Stomach (tissue), 9 donors: ENCODE data around the gene PRKN. TPM values are rescaled to one million over a fixed set of nuclear protein-coding genes. Genes with fewer than 3 reads are reported as not detected.

Experiments
- DNase-seq, 2 donors: peaks; one replicate each; pipeline versions ENCODE4 v3.0.0 to v3.0.0-alpha.2; 2013 to 2019
- H3K27ac ChIP-seq, 5 donors: fragments of 200-600 bp in 4 of 5; sonication (generic) in 4 of 5; one replicate each; pipeline ENCODE4 v1.5.1; 2013 to 2019; ENCODE audit warnings: mild to moderate bottlenecking in 1 of 5, moderate library complexity in 1 of 5
- H3K27me3 ChIP-seq, 3 donors: fragments of 200-600 bp; sonication (generic); one replicate each; pipeline ENCODE4 v1.5.1; 2017 to 2019; ENCODE audit warnings: mixed run types in 1 of 3
- H3K36me3 ChIP-seq, 4 donors: fragments of 200-600 bp; sonication (generic); 1 replicate in 3 of 4; 2 replicates in 1 of 4; pipeline ENCODE4 v1.5.1; 2016 to 2019
- H3K4me1 ChIP-seq, 4 donors: fragments of 200-600 bp; sonication (generic); one replicate each; pipeline ENCODE4 v1.5.1; 2016 to 2019
- H3K4me3 ChIP-seq, 4 donors: fragments of 200-600 bp; sonication (generic) in 3 of 4; one replicate each; pipeline ENCODE4 v1.5.1; 2016 to 2019; ENCODE audit warnings: mild to moderate bottlenecking in 1 of 4
- H3K9me3 ChIP-seq, 4 donors: fragments of 200-600 bp; sonication (generic); one replicate each; pipeline ENCODE4 v1.5.1; 2016 to 2019
- EP300 ChIP-seq: sonication (generic); formaldehyde crosslinking; IDR thresholded peaks from one replicate; pipeline ENCODE4 v1.6.1; 2017; ENCODE audit warnings: antibody characterized with exemption
- POLR2A ChIP-seq, 4 donors: fragments of 450-650 bp; IDR thresholded peaks; one replicate each; pipeline ENCODE4 v1.6.1; 2016; ENCODE audit warnings: antibody characterized with exemption in 4 of 4, control low read depth in 2 of 4, mild to moderate bottlenecking in 1 of 4, moderate library complexity in 1 of 4
- POLR2AphosphoS5 ChIP-seq, 3 donors: sonication (generic); formaldehyde crosslinking; IDR thresholded peaks; one replicate each; pipeline ENCODE4 v1.6.1; 2016; ENCODE audit warnings: antibody characterized with exemption in 3 of 3
- WGBS, 5 donors: extraction: QIAGEN DNeasy Blood & Tissue Kit in 3 of 5; methylation state at CpG; one replicate each; pipeline versions ENCODE4 v1.1.5 to v1.1.7; 2013 to 2018; 5-methylcytosine and 5-hydroxymethylcytosine counted together
- intact Hi-C: fragments of 100-400 bp; cut with DNase I; formaldehyde crosslinking; loops from one replicate; pipeline ENCODE4 v1.15.1; 2023; ENCODE audit warnings: low total_unique reads
- polyA plus RNA-seq, 3 donors: library from polyadenylated mRNA; stranded (reverse); fragments of 200-250 nt; gene quantifications; one replicate each; pipeline ENCODE4 v1.2.3, GENCODE V29; 2013
- total RNA-seq, 5 donors: library from RNA; depleted of rRNA; stranded (reverse); fragments of >200 nt; gene quantifications; one replicate each; pipeline versions ENCODE4 v1.1.0 to v1.2.3, GENCODE V29; 2014 to 2016
- TF ChIP-seq, protein P1 (sequence below), 7 experiments: fragments of 450-650 bp in 4 of 7; fragments of 200-600 bp in 3 of 7; sonication (generic) in 3 of 7; IDR thresholded peaks; one replicate each; pipeline ENCODE4 v1.5.1; 2016 to 2019; ENCODE audit warnings: antibody characterized with exemption in 7 of 7, control low read depth in 2 of 7, mild to moderate bottlenecking in 1 of 7
- donor health status: healthy with polysubstance abuse.
- donor health status: Bipolar disorder and iron deficiency.
- donor health status: healthy.

The PRKN gene
- total and polyA plus RNA-seq, 8 donors = 0.68 to 19.8 (median 9.5) TPM

DNA sequence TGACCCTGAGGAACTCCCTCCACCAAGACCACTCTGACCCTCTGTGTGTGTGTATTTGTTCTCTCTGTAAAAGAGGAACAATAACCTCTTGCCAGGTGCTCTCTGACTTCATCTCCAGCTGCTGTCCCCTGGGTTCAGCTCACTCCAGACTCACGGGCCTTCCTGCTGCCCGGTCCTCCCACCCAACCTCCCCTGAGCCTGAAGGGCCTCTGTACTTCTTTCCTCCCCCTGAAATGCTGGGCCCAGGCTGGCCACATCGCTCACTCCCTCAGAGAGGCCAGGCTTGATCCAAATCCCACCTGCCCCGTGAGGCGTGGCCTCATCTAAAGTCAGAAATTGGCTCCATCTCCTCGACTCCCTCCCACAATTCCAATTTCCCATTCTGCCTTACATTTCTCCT is 202.4 kb downstream of the PRKN start:
- Histone ChIP-seq H3K4me3 (no peak overlapping the region), H3K9me3 (no peaks in the 10 kb centered on the region), H3K27me3 (no peaks in the 10 kb centered on the region), H3K4me1 (no peaks in the 10 kb centered on the region), H3K27ac (no peak overlapping the region), H3K36me3 (no peaks in the 10 kb centered on the region)
- no peak for DNase-seq
- 84 to 97% (median 90%) methylated on average over 6 of the region's 6 CpGs for WGBS, 5 donors
- TF ChIP-seq POLR2AphosphoS5 (IDR thresholded peaks at IDR 0.05) (no peak), POLR2A (IDR thresholded peaks at IDR 0.05) (no peak), EP300 (no peak)
- TF ChIP-seq, protein P1, sequence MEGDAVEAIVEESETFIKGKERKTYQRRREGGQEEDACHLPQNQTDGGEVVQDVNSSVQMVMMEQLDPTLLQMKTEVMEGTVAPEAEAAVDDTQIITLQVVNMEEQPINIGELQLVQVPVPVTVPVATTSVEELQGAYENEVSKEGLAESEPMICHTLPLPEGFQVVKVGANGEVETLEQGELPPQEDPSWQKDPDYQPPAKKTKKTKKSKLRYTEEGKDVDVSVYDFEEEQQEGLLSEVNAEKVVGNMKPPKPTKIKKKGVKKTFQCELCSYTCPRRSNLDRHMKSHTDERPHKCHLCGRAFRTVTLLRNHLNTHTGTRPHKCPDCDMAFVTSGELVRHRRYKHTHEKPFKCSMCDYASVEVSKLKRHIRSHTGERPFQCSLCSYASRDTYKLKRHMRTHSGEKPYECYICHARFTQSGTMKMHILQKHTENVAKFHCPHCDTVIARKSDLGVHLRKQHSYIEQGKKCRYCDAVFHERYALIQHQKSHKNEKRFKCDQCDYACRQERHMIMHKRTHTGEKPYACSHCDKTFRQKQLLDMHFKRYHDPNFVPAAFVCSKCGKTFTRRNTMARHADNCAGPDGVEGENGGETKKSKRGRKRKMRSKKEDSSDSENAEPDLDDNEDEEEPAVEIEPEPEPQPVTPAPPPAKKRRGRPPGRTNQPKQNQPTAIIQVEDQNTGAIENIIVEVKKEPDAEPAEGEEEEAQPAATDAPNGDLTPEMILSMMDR (IDR thresholded peaks at IDR 0.05) = no peak
- intact Hi-C loops = no loop called here

DNA sequence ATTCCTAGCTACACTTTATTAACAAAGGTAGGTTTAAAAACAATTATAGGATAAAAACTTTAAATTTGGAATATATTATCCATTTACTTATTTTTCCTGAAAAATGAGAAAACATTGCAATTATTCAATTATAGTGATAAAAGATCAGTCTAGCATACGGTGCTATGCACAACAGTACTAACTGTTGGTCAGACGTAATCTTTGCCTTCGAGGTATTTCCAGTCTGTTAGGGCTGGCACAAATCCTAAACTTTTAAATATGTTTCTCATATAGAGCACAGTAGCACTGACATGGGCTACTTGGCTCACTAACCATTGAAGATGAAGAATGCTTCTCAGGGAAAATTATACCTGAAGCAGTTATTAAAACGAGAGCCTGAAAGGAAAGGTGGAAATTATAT is 214.8 kb downstream of the PRKN start:
- Histone ChIP-seq H3K36me3 (no peaks in the 10 kb centered on the region), H3K9me3 (no peaks in the 10 kb centered on the region), H3K4me3 (no peak overlapping the region), H3K27ac (no peak overlapping the region), H3K27me3 (no peaks in the 10 kb centered on the region), H3K4me1 (peaks cover 0 to 4% (median 0%) of the 10 kb centered on the region in 4 donors)
- TF ChIP-seq POLR2A (IDR thresholded peaks at IDR 0.05) (no peak), EP300 (no peak)
- TF ChIP-seq, protein P1 (IDR thresholded peaks at IDR 0.05) = no peak
- WGBS, 5 donors = 72 to 91% (median 87%) methylated on average over 4 of the region's 4 CpGs
- intact Hi-C loops = no loop called here
- DNase-seq = no peak

DNA sequence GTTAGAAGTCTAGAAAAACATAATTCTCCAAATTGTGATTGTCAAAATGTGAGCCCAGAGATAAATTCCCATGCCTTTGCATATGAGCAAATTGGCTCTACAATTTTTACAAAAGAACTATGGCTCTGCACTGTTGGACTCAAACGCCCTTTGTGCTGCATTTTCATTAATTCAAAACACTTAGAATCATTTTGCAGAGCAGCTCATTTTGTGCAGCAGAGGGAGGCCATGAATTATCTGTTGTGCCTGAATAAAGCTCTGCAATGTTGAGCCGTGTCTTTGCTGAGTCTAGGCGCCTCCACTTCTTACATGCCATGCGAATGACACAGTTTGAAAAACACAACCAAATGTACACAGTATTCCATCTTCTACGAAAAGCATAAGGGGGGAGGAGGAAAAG is 230.2 kb downstream of the PRKN start:
- H3K9me3 ChIP-seq = no peaks in the 10 kb centered on the region
- no peak overlapping the region for H3K27ac ChIP-seq
- peak in 1 of 2 donors; percentile 19 for DNase-seq
- 69 to 83% (median 73%) methylated on average over 5 of the region's 5 CpGs for WGBS, 5 donors
- H3K4me1 ChIP-seq = no peaks in the 10 kb centered on the region
- intact Hi-C loops = no loop called here
- H3K27me3 ChIP-seq = no peaks in the 10 kb centered on the region
- TF ChIP-seq POLR2AphosphoS5 (IDR thresholded peaks at IDR 0.05) = no peak
- H3K36me3 ChIP-seq = no peaks in the 10 kb centered on the region
- H3K4me3 ChIP-seq = no peak overlapping the region

DNA sequence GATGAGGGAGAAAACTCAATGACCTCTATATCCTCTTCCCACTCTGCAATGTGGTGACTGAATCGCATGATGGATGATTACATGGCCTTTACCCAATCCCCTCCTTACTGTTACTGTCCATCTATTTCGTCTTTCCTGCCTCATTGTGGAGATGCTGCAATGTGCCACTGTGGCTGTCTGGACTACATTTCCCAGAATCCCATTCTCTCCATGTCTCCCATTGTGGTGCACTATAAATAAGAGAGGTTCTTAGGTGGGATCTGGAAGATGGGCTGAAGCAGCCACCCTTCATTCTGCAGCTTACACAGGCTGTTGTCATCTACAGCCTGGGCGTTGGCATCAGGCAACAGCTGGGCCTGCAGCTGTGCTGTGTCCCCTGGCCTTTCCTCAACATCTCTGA is 233.6 kb downstream of the PRKN start:
- intact Hi-C loops = no loop called here
- TF ChIP-seq, protein P1 (IDR thresholded peaks at IDR 0.05) = no peak
- TF ChIP-seq POLR2AphosphoS5 (IDR thresholded peaks at IDR 0.05) (no peak), EP300 (no peak), POLR2A (IDR thresholded peaks at IDR 0.05) (no peak)
- H3K36me3 ChIP-seq = no peaks in the 10 kb centered on the region
- DNase-seq = no peak
- no peaks in the 10 kb centered on the region for H3K4me1 ChIP-seq
- no peak overlapping the region for H3K27ac ChIP-seq
- H3K4me3 ChIP-seq = no peak overlapping the region
- no peaks in the 10 kb centered on the region for H3K9me3 ChIP-seq
- no peaks in the 10 kb centered on the region for H3K27me3 ChIP-seq
- 85 to 96% (median 86%) methylated on average over 3 of the region's 3 CpGs for WGBS, 5 donors

DNA sequence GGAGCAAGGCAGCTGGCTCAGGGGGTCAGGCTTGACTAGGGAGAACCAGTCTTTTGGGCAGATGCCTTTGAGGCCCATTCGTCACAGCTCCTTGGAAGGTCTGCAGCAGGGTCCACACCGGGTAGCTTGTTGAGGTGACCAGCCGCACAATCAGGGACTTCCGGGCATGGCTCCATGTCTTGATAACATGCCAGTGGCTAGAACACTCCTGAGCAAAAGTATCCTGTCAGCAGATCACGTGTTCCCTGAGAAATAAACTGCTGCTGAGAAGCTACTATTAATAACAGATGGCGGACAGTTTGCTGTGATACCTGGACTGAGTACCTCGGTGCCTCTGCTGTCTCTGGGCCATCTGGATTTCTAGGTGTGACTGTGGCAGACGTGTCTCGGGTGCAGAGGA is 235.9 kb downstream of the PRKN start:
- no peak for DNase-seq
- TF ChIP-seq, protein P1 (IDR thresholded peaks at IDR 0.05) = no peak
- no peak for TF ChIP-seq POLR2AphosphoS5 (IDR thresholded peaks at IDR 0.05)
- TF ChIP-seq EP300 = no peak
- TF ChIP-seq POLR2A (IDR thresholded peaks at IDR 0.05) = no peak
- H3K4me1 ChIP-seq = peaks cover 0 to under 1% (median 0%) of the 10 kb centered on the region in 4 donors
- no peaks in the 10 kb centered on the region for H3K36me3 ChIP-seq
- intact Hi-C loops = no loop called here
- 88 to 93% (median 90%) methylated on average over 7 to 9 of the region's 9 CpGs for WGBS, 5 donors
- H3K9me3 ChIP-seq = no peaks in the 10 kb centered on the region
- no peak overlapping the region for H3K4me3 ChIP-seq
- no peak overlapping the region for H3K27ac ChIP-seq
- no peaks in the 10 kb centered on the region for H3K27me3 ChIP-seq
